ENCODE measurements around the gene SKAP2. TPM values are rescaled to one million over a fixed set of nuclear protein-coding genes. Genes with fewer than 3 reads are reported as not detected.

Gene SKAP2
- total RNA-seq, 1 experiment from 2014 or later = 3.2 TPM

DNA sequence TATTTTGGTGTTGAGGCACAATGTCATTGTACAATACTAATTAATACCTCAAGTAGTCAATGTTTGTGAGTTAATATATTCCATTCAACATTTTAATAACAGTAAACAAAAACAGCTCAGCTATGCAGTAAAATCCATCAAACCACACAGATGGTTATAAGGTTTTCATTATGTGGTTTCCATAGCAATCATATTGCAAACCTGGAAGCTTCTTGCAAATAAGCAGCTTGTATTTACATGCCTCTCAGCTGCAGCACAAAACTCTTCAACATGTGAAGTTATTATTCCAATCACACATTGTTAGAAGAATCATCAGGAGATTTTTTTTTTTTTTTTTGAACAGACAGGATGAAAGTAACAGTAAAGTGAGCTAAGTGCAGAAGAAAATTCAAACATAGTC lies 170.2 kb downstream of the SKAP2 start:
- Histone ChIP-seq H4K20me1 (ENCODE audit: control insufficient read depth, insufficient read depth, insufficient read length) (no peaks in the 10 kb centered on the region), H3K23ac (ENCODE audit: insufficient read length, low read depth, low read length) (no peak overlapping the region), H4K5ac (ENCODE audit: insufficient read length, low read depth, low read length) (no peak overlapping the region), H2BK5ac (ENCODE audit: insufficient read length, low read length) (no peak overlapping the region), H3K4me2 (ENCODE audit: insufficient read depth, insufficient read length, low read length) (no peak overlapping the region), H3T11ph (ENCODE audit: low read length) (no peak overlapping the region), H3K56ac (ENCODE audit: insufficient read length, low read depth, low read length) (no peak overlapping the region), H2BK120ac (ENCODE audit: low read depth, low read length, poor library complexity, severe bottlenecking) (no peak overlapping the region), H2AK5ac (ENCODE audit: insufficient read length, low read length) (no peak overlapping the region), H3K9ac (ENCODE audit: extremely low read depth, insufficient read length, low read length) (no peak overlapping the region), H3K23me2 (ENCODE audit: insufficient read length, low read depth, low read length, poor library complexity, severe bottlenecking) (no peaks in the 10 kb centered on the region), H3K4me1 (ENCODE audit: insufficient read depth, low read length) (no peaks in the 10 kb centered on the region), H4K91ac (ENCODE audit: insufficient read length, low read depth, low read length) (no peak overlapping the region), H2BK20ac (ENCODE audit: low read depth, low read length, poor library complexity, severe bottlenecking) (no peak overlapping the region), H3K4ac (ENCODE audit: low read depth, low read length) (no peak overlapping the region), H3K14ac (ENCODE audit: insufficient read depth, low read length) (no peak overlapping the region), H3K27ac (ENCODE audit: insufficient read length, low read depth, low read length) (no peak overlapping the region), H4K8ac (replicated peaks; ENCODE audit: insufficient read length, low read depth, low read length) (no peak overlapping the region), H3K27me3 (ENCODE audit: insufficient read depth, low read length) (no peaks in the 10 kb centered on the region), H2AFZ (ENCODE audit: low read length) (no peak overlapping the region), H3K9me3 (ENCODE audit: control insufficient read depth, low read depth, low read length) (no peaks in the 10 kb centered on the region), H2BK12ac (ENCODE audit: insufficient read length, low read depth, low read length) (no peak overlapping the region), H3K79me1 (ENCODE audit: insufficient read depth, low read depth, low read length, poor library complexity, severe bottlenecking) (no peaks in the 10 kb centered on the region), H2BK15ac (ENCODE audit: low read depth, low read length) (no peak overlapping the region), H3K79me2 (ENCODE audit: insufficient read depth, low read length) (no peaks in the 10 kb centered on the region), H3K18ac (ENCODE audit: insufficient read length, low read depth, low read length) (no peak overlapping the region)
- Mint-ChIP-seq H3K36me3 (ENCODE audit: insufficient read depth in 1 of 3, low read depth in 3 of 3) (no peaks in the 10 kb centered on the region), H3K27ac (no peak overlapping the region), H3K27me3 (ENCODE audit: low read depth) (no peaks in the 10 kb centered on the region; the same call in none of the 2 replicates), H3K4me1 (peaks cover 13 to 14% of the 10 kb centered on the region in 2 experiments), H3K4me3 (no peak overlapping the region), H3K9me3 (no peaks in the 10 kb centered on the region)
- no peak for DNase-seq
- TF ChIP-seq, protein P1, sequence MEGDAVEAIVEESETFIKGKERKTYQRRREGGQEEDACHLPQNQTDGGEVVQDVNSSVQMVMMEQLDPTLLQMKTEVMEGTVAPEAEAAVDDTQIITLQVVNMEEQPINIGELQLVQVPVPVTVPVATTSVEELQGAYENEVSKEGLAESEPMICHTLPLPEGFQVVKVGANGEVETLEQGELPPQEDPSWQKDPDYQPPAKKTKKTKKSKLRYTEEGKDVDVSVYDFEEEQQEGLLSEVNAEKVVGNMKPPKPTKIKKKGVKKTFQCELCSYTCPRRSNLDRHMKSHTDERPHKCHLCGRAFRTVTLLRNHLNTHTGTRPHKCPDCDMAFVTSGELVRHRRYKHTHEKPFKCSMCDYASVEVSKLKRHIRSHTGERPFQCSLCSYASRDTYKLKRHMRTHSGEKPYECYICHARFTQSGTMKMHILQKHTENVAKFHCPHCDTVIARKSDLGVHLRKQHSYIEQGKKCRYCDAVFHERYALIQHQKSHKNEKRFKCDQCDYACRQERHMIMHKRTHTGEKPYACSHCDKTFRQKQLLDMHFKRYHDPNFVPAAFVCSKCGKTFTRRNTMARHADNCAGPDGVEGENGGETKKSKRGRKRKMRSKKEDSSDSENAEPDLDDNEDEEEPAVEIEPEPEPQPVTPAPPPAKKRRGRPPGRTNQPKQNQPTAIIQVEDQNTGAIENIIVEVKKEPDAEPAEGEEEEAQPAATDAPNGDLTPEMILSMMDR (conservative IDR thresholded peaks at IDR 0.05) = no peak

All from H9 (cell line).